SIG-M5 (cell line): ENCODE results near the gene APP.
"Not testable (repeated sequence)": the region's sequence is repeated elsewhere in the genome, so short reads cannot be mapped to it uniquely, and the experiment has no call there.

Experiments used
- DNase-seq: peaks from one replicate; lab custom pipeline; 2025; lab: John Stamatoyannopoulos, UW

Gene APP

GRCh38 chr21:26162081-26162480, 8.5 kb downstream of the APP start:
- DNase-seq = no peak

GRCh38 chr21:26159869-26160268, 10.7 kb downstream of the APP start:
- DNase-seq = no peak

- no peak for DNase-seq
Observed at GRCh38 chr21:26157801-26158200, 12.8 kb downstream of the APP start.

- DNase-seq = no peak
Observed at GRCh38 chr21:26154753-26155152, 15.8 kb downstream of the APP start.

GRCh38 chr21:26153758-26154157, 16.8 kb downstream of the APP start:
- DNase-seq = no peak

GRCh38 chr21:26148840-26149354, 21.7 kb downstream of the APP start:
- DNase-seq = no peak

- no peak for DNase-seq
Observed at GRCh38 chr21:26148071-26148839, 22.3 kb downstream of the APP start.

- DNase-seq = no peak
Observed at GRCh38 chr21:26147535-26147934, 23.0 kb downstream of the APP start.

GRCh38 chr21:26146681-26147080, 23.9 kb downstream of the APP start:
- no peak for DNase-seq

- DNase-seq = no peak
Observed at GRCh38 chr21:26144031-26144430, 26.5 kb downstream of the APP start.

- no peak for DNase-seq
Observed at GRCh38 chr21:26142363-26142762, 28.2 kb downstream of the APP start.

GRCh38 chr21:26140926-26141325, 29.6 kb downstream of the APP start:
- DNase-seq = no peak

- DNase-seq = no peak
Observed at GRCh38 chr21:26140164-26140579, 30.4 kb downstream of the APP start.

- no peak for DNase-seq
Observed at GRCh38 chr21:26138615-26139257, 31.8 kb downstream of the APP start.

- no peak for DNase-seq
Observed at GRCh38 chr21:26137379-26138060, 33.0 kb downstream of the APP start.

- DNase-seq = no peak
Observed at GRCh38 chr21:26136671-26137070, 33.9 kb downstream of the APP start.

GRCh38 chr21:26135520-26135919, 35.0 kb downstream of the APP start:
- DNase-seq = no peak

- DNase-seq = no peak
Observed at GRCh38 chr21:26131554-26131953, 39.0 kb downstream of the APP start.

- not testable (repeated sequence) for DNase-seq
Observed at GRCh38 chr21:26131053-26131452, 39.5 kb downstream of the APP start.

GRCh38 chr21:26130249-26130881, 40.2 kb downstream of the APP start:
- DNase-seq = no peak

- no peak for DNase-seq
Observed at GRCh38 chr21:26127918-26128317, 42.7 kb downstream of the APP start.

- no peak for DNase-seq
Observed at GRCh38 chr21:26127073-26127814, 43.3 kb downstream of the APP start.
